Gastrocnemius medialis (tissue), 4 donors: ENCODE measurements around the gene SPPL2C. TPM values are rescaled to one million over a fixed set of nuclear protein-coding genes. Genes with fewer than 3 reads are reported as not detected.

Experiments used
- ATAC-seq, 2 donors: fragments of 150-250 bp; one replicate each; pipeline ENCODE4 v1.9.1; 2016
- DNase-seq, 2 donors: peaks; one replicate each; pipeline ENCODE4 v3.0.0-alpha.2; 2019
- H3K27ac ChIP-seq, 4 donors: fragments of 200-600 bp; sonication (generic); 1 replicate in 1 of 4; 2 replicates in 3 of 4; pipeline ENCODE4 v1.5.1; 2016 to 2018; ENCODE audit warnings: mild to moderate bottlenecking in 2 of 4, moderate library complexity in 1 of 4
- H3K27me3 ChIP-seq, 3 donors: fragments of 200-600 bp; sonication (generic) in 2 of 3; 1 replicate in 1 of 3; 2 replicates in 2 of 3; pipeline versions ENCODE4 v1.5.1 to v1.6.0; 2016 to 2019; ENCODE audit warnings: mild to moderate bottlenecking in 1 of 3, moderate library complexity in 1 of 3
- H3K36me3 ChIP-seq, 2 donors: fragments of 200-600 bp; sonication (generic) in 1 of 2; one replicate each; pipeline ENCODE4 v1.5.1; 2017 to 2018
- H3K4me1 ChIP-seq, 2 donors: fragments of 200-600 bp; sonication (generic) in 1 of 2; one replicate each; pipeline ENCODE4 v1.5.1; 2016 to 2017; ENCODE audit warnings: mild to moderate bottlenecking in 2 of 2
- H3K4me3 ChIP-seq, 4 donors: fragments of 200-600 bp; sonication (generic) in 3 of 4; 1 replicate in 1 of 4; 2 replicates in 3 of 4; pipeline ENCODE4 v1.5.1; 2016 to 2019; ENCODE audit warnings: mild to moderate bottlenecking in 2 of 4
- H3K9me3 ChIP-seq, 3 donors: fragments of 200-600 bp; sonication (generic) in 2 of 3; 1 replicate in 1 of 3; 2 replicates in 2 of 3; pipeline ENCODE4 v1.5.1; 2016 to 2019
- CTCF ChIP-seq, 5 experiments: fragments of 450-650 bp in 3 of 5; fragments of 200-600 bp in 2 of 5; sonication (generic) in 2 of 5; IDR thresholded peaks in 4 of 5; conservative IDR thresholded peaks in 1 of 5; 1 replicate in 4 of 5; 2 replicates in 1 of 5; pipeline ENCODE4 v1.5.1; 2016 to 2019; ENCODE audit warnings: antibody characterized with exemption in 5 of 5, mild to moderate bottlenecking in 3 of 5, moderate library complexity in 3 of 5
- POLR2A ChIP-seq, 2 donors: fragments of 450-650 bp; IDR thresholded peaks; one replicate each; pipeline ENCODE4 v1.6.1; 2017; ENCODE audit warnings: antibody characterized with exemption in 2 of 2, mild to moderate bottlenecking in 2 of 2, moderate library complexity in 2 of 2
- in situ Hi-C, 4 donors: fragments of 200-750 bp; cut with MboI; loops; one replicate each; pipeline versions ENCODE4 v1.15.0 to v1.8.0; 2017; ENCODE audit warnings: low sequenced_read_pairs in 4 of 4
- intact Hi-C: fragments of 100-400 bp; cut with DNase I; formaldehyde crosslinking; loops from one replicate; pipeline ENCODE4 v1.15.1; 2023; ENCODE audit warnings: low total_unique reads
- total RNA-seq, 4 donors: library from RNA; depleted of rRNA; stranded (reverse); fragments of >200 nt; gene quantifications; one replicate each; pipeline versions ENCODE4 v1.1.0 to v1.2.3, GENCODE V29; 2016

Gene SPPL2C
- total RNA-seq, 4 donors from 2014 or later: not detected

GRCh38 chr17:45848868-45849535, 4.3 kb downstream of the SPPL2C start:
- H3K27me3 ChIP-seq: no peaks in the 10 kb centered on the region
- in situ Hi-C loops: loop anchor here in 1 of 4 donors (25.0 kb wide), 1 partner anchor 637 kb away; the partner anchor contains the start of gene FMNL1
- TF ChIP-seq CTCF (IDR thresholded peaks at IDR 0.05 in 4 of 5, conservative IDR thresholded peaks at IDR 0.05 in 1 of 5) (no peak), POLR2A (IDR thresholded peaks at IDR 0.05) (no peak)
- H3K9me3 ChIP-seq: no peaks in the 10 kb centered on the region
- no peak overlapping the region for H3K4me3 ChIP-seq
- DNase-seq (peak; percentile 20 to 67), ATAC-seq (peak; percentile 62 to 86)
- no peaks in the 10 kb centered on the region for H3K36me3 ChIP-seq
- peak overlapping the region in 3 of 4 donors; percentile 19 to 38 (median 25) for H3K27ac ChIP-seq
- H3K4me1 ChIP-seq: peaks cover 0 to 4% of the 10 kb centered on the region in 2 donors
- intact Hi-C loops: no loop called here

- peaks cover 0 to 4% of the 10 kb centered on the region in 2 donors for H3K4me1 ChIP-seq
- H3K4me3 ChIP-seq: no peak overlapping the region
- no peak for DNase-seq
- no peaks in the 10 kb centered on the region for H3K9me3 ChIP-seq
- H3K36me3 ChIP-seq: no peaks in the 10 kb centered on the region
- TF ChIP-seq CTCF (IDR thresholded peaks at IDR 0.05 in 4 of 5, conservative IDR thresholded peaks at IDR 0.05 in 1 of 5): no peak
- TF ChIP-seq POLR2A (IDR thresholded peaks at IDR 0.05): no peak
- no peaks in the 10 kb centered on the region for H3K27me3 ChIP-seq
- intact Hi-C loops (no loop called here), in situ Hi-C loops (loop anchor here in 1 of 4 donors (25.0 kb wide), 1 partner anchor 637 kb away; the partner anchor contains the start of gene FMNL1)
- no peak overlapping the region for H3K27ac ChIP-seq
- ATAC-seq: no peak
These were observed 4.9 kb downstream of the SPPL2C start for GRCh38 chr17:45849536-45849990.

GRCh38 chr17:45850011-45850410, 5.3 kb downstream of the SPPL2C start:
- TF ChIP-seq CTCF (IDR thresholded peaks at IDR 0.05 in 4 of 5, conservative IDR thresholded peaks at IDR 0.05 in 1 of 5): no peak
- TF ChIP-seq POLR2A (IDR thresholded peaks at IDR 0.05): no peak
- Histone ChIP-seq H3K27me3 (no peaks in the 10 kb centered on the region), H3K4me1 (peaks cover 0 to 4% of the 10 kb centered on the region in 2 donors), H3K9me3 (no peaks in the 10 kb centered on the region), H3K4me3 (no peak overlapping the region), H3K27ac (no peak overlapping the region), H3K36me3 (no peaks in the 10 kb centered on the region)
- in situ Hi-C loops: no loop called here
- DNase-seq (no peak), ATAC-seq (no peak)
- intact Hi-C loops: no loop called here

GRCh38 chr17:45850468-45850867, 5.8 kb downstream of the SPPL2C start:
- Histone ChIP-seq H3K4me1 (peaks cover 0 to 4% of the 10 kb centered on the region in 2 donors), H3K9me3 (no peaks in the 10 kb centered on the region), H3K36me3 (no peaks in the 10 kb centered on the region), H3K4me3 (no peak overlapping the region), H3K27me3 (no peaks in the 10 kb centered on the region), H3K27ac (no peak overlapping the region)
- TF ChIP-seq CTCF (IDR thresholded peaks at IDR 0.05 in 4 of 5, conservative IDR thresholded peaks at IDR 0.05 in 1 of 5): no peak
- no peak for TF ChIP-seq POLR2A (IDR thresholded peaks at IDR 0.05)
- ATAC-seq (no peak), DNase-seq (no peak)
- intact Hi-C loops: no loop called here
- in situ Hi-C loops: no loop called here
